HepG2 (cell line): Measurements from ENCODE around the gene C2orf81. TPM values are rescaled to one million over a fixed set of nuclear protein-coding genes. Genes with fewer than 3 reads are reported as not detected.

Experiments
- ATAC-seq: fragments of 200-7000 bp; cut with Tn5 transposase; 3 replicates; pipeline ENCODE4 v1.9.1; 2020; ENCODE audit warnings: mild to moderate bottlenecking, moderate library complexity
- BruUV-seq: library from RNA; stranded (reverse); fragments of 400-500 nt; replicated peaks from 2 replicates; lab custom pipeline; 2021; lab: Mats Ljungman, UMichigan
- CTCF ChIA-PET: fragments of 300-600 bp; formaldehyde crosslinking; extraction: SDS; loops from one replicate; lab custom pipeline; 2021; ENCODE audit warnings: low total read pairs, inconsistent platforms, low intra/inter-chr PET ratio; lab: Yijun Ruan, JAX
- POLR2A ChIA-PET: fragments of 350-600 bp; sonication (Branson Sonifier 250); formaldehyde crosslinking; loops from one replicate; lab custom pipeline; 2020; ENCODE audit warnings: antibody characterized with exemption, inconsistent platforms; lab: Yijun Ruan, JAX
- DNase-seq: peaks from one replicate; pipeline ENCODE4 v3.0.0-alpha.2; 2015; ENCODE audit warnings: low spot score
- FAIRE-seq: peaks from 3 replicates; lab custom pipeline; 2011; peaks lifted over from hg19 to GRCh38; lab: Jason Lieb, UNC
- H2AFZ ChIP-seq: one replicate; pipeline ENCODE4 v1.6.1; 2011; ENCODE audit warnings: low read length, inconsistent platforms
- H3K27ac ChIP-seq: fragments of 300-600 bp; 3 replicates; pipeline ENCODE4 v1.8.0; 2011; ENCODE audit warnings: mixed run types, mild to moderate bottlenecking, mixed read lengths, low read length, inconsistent platforms; ENCODE audit not compliant: insufficient read depth; ENCODE audit errors: extremely low read length
- H3K27me3 ChIP-seq, 2 experiments: fragments of 200-600 bp in 1 of 2; 2 replicates in 1 of 2; 3 replicates in 1 of 2; pipeline versions ENCODE4 v1.6.0 to v1.8.0; 2011; ENCODE audit warnings: low read length in 2 of 2, mild to moderate bottlenecking in 2 of 2, moderate library complexity in 2 of 2, inconsistent platforms in 1 of 2; ENCODE audit not compliant: insufficient read depth in 2 of 2, control insufficient read depth in 1 of 2
- H3K36me3 ChIP-seq, 2 experiments: fragments of 200-600 bp in 1 of 2; replicated peaks in 1 of 2; 2 replicates in 1 of 2; 3 replicates in 1 of 2; pipeline versions ENCODE4 v1.5.1 to v1.8.0; 2011; ENCODE audit warnings: low read length in 2 of 2, inconsistent platforms in 1 of 2; ENCODE audit not compliant: insufficient read depth in 2 of 2, control insufficient read depth in 1 of 2
- H3K4me1 ChIP-seq: 2 replicates; pipeline ENCODE4 v1.5.1; 2012; ENCODE audit warnings: low read length, inconsistent platforms; ENCODE audit not compliant: insufficient read depth
- H3K4me2 ChIP-seq: 2 replicates; pipeline ENCODE4 v1.6.0; 2011; ENCODE audit warnings: low read depth, low read length, inconsistent platforms
- H3K4me3 ChIP-seq, 3 experiments: fragments of 200-600 bp in 1 of 3; sonication (generic), shearing (Covaris generic) in 1 of 3; replicated peaks in 1 of 3; 2 replicates each; pipeline ENCODE4 v1.5.1; 2011 to 2016; ENCODE audit warnings: low read length in 3 of 3, inconsistent platforms in 2 of 3, low read depth in 2 of 3, mild to moderate bottlenecking in 2 of 3, control low read depth in 1 of 3, mixed read lengths in 1 of 3; ENCODE audit not compliant: insufficient read depth in 1 of 3
- H3K79me2 ChIP-seq: one replicate; pipeline ENCODE4 v1.6.1; 2011; ENCODE audit warnings: low read length, inconsistent platforms; ENCODE audit not compliant: insufficient read depth
- H3K9ac ChIP-seq: 2 replicates; pipeline ENCODE4 v1.6.0; 2011; ENCODE audit warnings: mild to moderate bottlenecking, low read depth, low read length, inconsistent platforms; ENCODE audit not compliant: insufficient read depth
- H3K9me3 ChIP-seq: 2 replicates; pipeline ENCODE4 v1.5.1; 2012; ENCODE audit warnings: mild to moderate bottlenecking, low read length
- H4K20me1 ChIP-seq: 2 replicates; pipeline ENCODE4 v1.6.0; 2011; ENCODE audit warnings: inconsistent platforms, mild to moderate bottlenecking, low read length, moderate library complexity; ENCODE audit not compliant: insufficient read depth
- ARID3A ChIP-seq: IDR thresholded peaks from 2 replicates; pipeline ENCODE4 v1.6.1; 2012; ENCODE audit warnings: low read depth, low read length, improper control_type of control experiment
- ATF4 ChIP-seq, 2 experiments: fragments of 450-650 bp in 1 of 2; sonication (generic) in 1 of 2; formaldehyde crosslinking; IDR thresholded peaks; 2 replicates each; pipeline versions ENCODE4 v1.5.0 to v1.8.0; 2020 to 2022; ENCODE audit warnings: mild to moderate bottlenecking in 1 of 2, missing genetic modification reagents in 1 of 2
- CEBPB ChIP-seq: IDR thresholded peaks from 2 replicates; pipeline ENCODE4 v1.6.1; 2011; ENCODE audit warnings: low read depth, low read length, improper control_type of control experiment, borderline replicate concordance
- CEBPG ChIP-seq: IDR thresholded peaks from 2 replicates; pipeline ENCODE4 v1.6.1; 2016
- DRAP1 ChIP-seq: IDR thresholded peaks from 2 replicates; pipeline ENCODE4 v1.6.1; 2016; ENCODE audit warnings: missing genetic modification reagents, missing compliant biosample characterization
- FOXA3 ChIP-seq: IDR thresholded peaks from 2 replicates; pipeline ENCODE4 v1.6.1; 2016; ENCODE audit warnings: missing genetic modification reagents, missing compliant biosample characterization
- GATAD2A ChIP-seq: IDR thresholded peaks from 2 replicates; pipeline ENCODE4 v1.6.1; 2016
- NR2F1 ChIP-seq, 2 experiments: fragments of 450-650 bp in 1 of 2; formaldehyde crosslinking in 1 of 2; IDR thresholded peaks; 2 replicates each; pipeline versions ENCODE4 v1.5.0 to v1.6.1; 2016 to 2020; ENCODE audit warnings: mild to moderate bottlenecking in 1 of 2, missing compliant biosample characterization in 1 of 2, missing genetic modification reagents in 1 of 2, moderate library complexity in 1 of 2
- ZNF766 ChIP-seq: sonication (generic); formaldehyde crosslinking; IDR thresholded peaks from 2 replicates; pipeline ENCODE4 v1.5.0; 2020; ENCODE audit warnings: missing genetic modification reagents, borderline replicate concordance
- WGBS: methylation state at CpG from one replicate; pipeline ENCODE4 v1.1.6; 2017; ENCODE audit warnings: low lambda C conversion rate; 5-methylcytosine and 5-hydroxymethylcytosine counted together
- in situ Hi-C: cut with HindIII; loops from 2 replicates; pipeline ENCODE4 v1.10.0; 2017; ENCODE audit warnings: low pct_unique_long_range_greater_than_20kb; ENCODE audit not compliant: extremely low pct_ligation_motif_present
- intact Hi-C: fragments of 100-400 bp; cut with micrococcal nuclease; formaldehyde crosslinking; loops from one replicate; pipeline ENCODE4 v1.10.0; 2022; ENCODE audit not compliant: unreplicated experiment
- polyA plus RNA-seq, 8 experiments: library from polyadenylated mRNA; depleted of rRNA in 3 of 8; stranded (reverse) in 7 of 8; unstranded in 1 of 8; fragments of >200 nt; fragmentation: Illumina TruSeq in 4 of 8; extraction: Trizol in 4 of 8; gene quantifications; 2 replicates each; pipeline versions ENCODE4 v1.2.1 to v1.2.3, GENCODE V29; 2011 to 2016; ENCODE audit warnings: low read depth in 4 of 8, missing spikeins in 1 of 8, mixed read lengths in 1 of 8; ENCODE audit not compliant: insufficient read depth in 1 of 8
- total RNA-seq, 5 experiments: library from RNA; depleted of rRNA; stranded (reverse); fragments of >200 nt; fragmentation: Illumina TruSeq; extraction: Trizol; gene quantifications; 2 replicates each; pipeline ENCODE4 v1.2.3, GENCODE V29; 2016; ENCODE audit warnings: low read depth in 1 of 5

C2orf81 gene
- total and polyA plus RNA-seq, 2 of the 13 experiments (the other 11 are each of a cell fraction or from before 2014, with no cell fraction given): 0.15 to 0.17 TPM

- ATAC-seq: peak; percentile 57
- Histone ChIP-seq H3K27me3 (no peaks in the 10 kb centered on the region), H3K9ac (peak overlapping the region; percentile 8; the same call in 1 of the 2 replicates), H3K79me2 (peaks cover 83% of the 10 kb centered on the region), H3K4me2 (no peak overlapping the region), H3K36me3 (peaks cover 4 to 26% of the 10 kb centered on the region in 2 experiments), H3K4me1 (peaks cover 41% of the 10 kb centered on the region), H3K4me3 (no peak overlapping the region), H3K27ac (peak overlapping the region; percentile 24), H2AFZ (no peak overlapping the region), H3K9me3 (no peaks in the 10 kb centered on the region), H4K20me1 (peaks cover 14% of the 10 kb centered on the region; the same call in 1 of the 2 replicates)
- peak; percentile 66 for DNase-seq
- POLR2A ChIA-PET: interaction anchor here (1.1 to 2.2 kb wide), 2 partner anchors 8 to 205 kb away, joined by 3 to 10 read pairs; partner anchors contain the start of gene MOB1A
- in situ Hi-C loops: no loop called here
- 0% methylated on average over 1 of the region's 1 CpG for WGBS
- intact Hi-C loops: no loop called here
- no TSS peak for BruUV-seq
- CTCF ChIA-PET: no interaction called here
- FAIRE-seq: peak; percentile 28
- TF ChIP-seq ATF4 (CRISPR knock-in tag; IDR thresholded peaks at IDR 0.05) (peak in 1 of 2 experiments; percentile 38; a peak in 1 of 4 replicates), CEBPB (peak; percentile 77), FOXA3 (CRISPR knock-in tag) (0 out of 2 replicates have a peak, but pooled peaks have one; percentile 9), ARID3A (0 out of 2 replicates have a peak, but pooled peaks have one; percentile 24), CEBPG (CRISPR knock-in tag) (peak; percentile 58), ZNF766 (CRISPR knock-in tag) (no peak), DRAP1 (CRISPR knock-in tag) (no peak), NR2F1 (CRISPR knock-in tag; IDR thresholded peaks at IDR 0.05) (no peak), GATAD2A (CRISPR knock-in tag) (peak; percentile 11; the same call in 1 of the 2 replicates)
- TF ChIP-seq, all 625 proteins: peak for 6
Measured at GRCh38 chr2:74383254-74383653, 38.2 kb downstream of the C2orf81 start.
